K562 (cell line): ENCODE data around the gene IFITM2. TPM values are rescaled to one million over a fixed set of nuclear protein-coding genes. Genes with fewer than 3 reads are reported as not detected.
A peak's percentile ranks its signal among the peaks of the same experiment; 100 is the strongest.

ENCODE experiments used
- ARID1B ChIP-seq: fragments of 450-650 bp; IDR thresholded peaks from 2 replicates; pipeline ENCODE4 v1.6.1; 2016; ENCODE audit warnings: antibody characterized with exemption, mild to moderate bottlenecking, inconsistent platforms
- ATF2 ChIP-seq: sonication (generic); formaldehyde crosslinking; IDR thresholded peaks from 2 replicates; pipeline ENCODE4 v1.8.1; 2022; ENCODE audit warnings: missing genetic modification reagents
- CEBPG ChIP-seq, 3 experiments: fragments of 200-800 bp in 1 of 3; sonication (Bioruptor generic) in 1 of 3; sonication (generic) in 1 of 3; formaldehyde crosslinking in 1 of 3; IDR thresholded peaks in 2 of 3; conservative IDR thresholded peaks in 1 of 3; 2 replicates each; pipeline versions ENCODE4 v1.6.1 to v1.8.0; 2016 to 2022; ENCODE audit warnings: missing compliant biosample characterization in 2 of 3, missing genetic modification characterization in 2 of 3, mild to moderate bottlenecking in 1 of 3, missing genetic modification reagents in 1 of 3
- CSDE1 ChIP-seq, 2 experiments: fragments of 450-650 bp; IDR thresholded peaks; 2 replicates each; pipeline ENCODE4 v1.6.1; 2016; ENCODE audit warnings: mild to moderate bottlenecking in 1 of 2
- EP400 ChIP-seq: fragments of 450-650 bp; IDR thresholded peaks from 2 replicates; pipeline ENCODE4 v1.6.1; 2017; ENCODE audit warnings: antibody characterized with exemption, mild to moderate bottlenecking, moderate library complexity
- FIP1L1 ChIP-seq: fragments of 200-400 bp; formaldehyde crosslinking; IDR thresholded peaks from 2 replicates; pipeline ENCODE4 v1.6.1; 2018; ENCODE audit warnings: mild to moderate bottlenecking, low read depth, low read length; ENCODE audit not compliant: poor library complexity, severe bottlenecking
- FOXJ2 ChIP-seq: fragments of 200-800 bp; sonication (Bioruptor generic); IDR thresholded peaks from 2 replicates; pipeline ENCODE4 v1.6.1; 2016; ENCODE audit warnings: missing genetic modification characterization, missing compliant biosample characterization
- GATAD2B ChIP-seq: fragments of 450-650 bp; IDR thresholded peaks from 2 replicates; pipeline ENCODE4 v1.6.1; 2017; ENCODE audit warnings: mild to moderate bottlenecking, borderline replicate concordance
- KDM5B ChIP-seq: fragments of 200-600 bp; sonication (generic); IDR thresholded peaks from 2 replicates; pipeline ENCODE4 v1.6.1; 2012; ENCODE audit warnings: low read depth, mild to moderate bottlenecking, moderate library complexity, low read length, control low read depth, inconsistent platforms; ENCODE audit not compliant: insufficient replicate concordance
- MAFK ChIP-seq: IDR thresholded peaks from 2 replicates; pipeline ENCODE4 v1.6.1; 2011; ENCODE audit warnings: low read length, improper control_type of control experiment
- POLR2B ChIP-seq: fragments of 450-650 bp; IDR thresholded peaks from 2 replicates; pipeline ENCODE4 v1.6.1; 2018; ENCODE audit warnings: low read depth; ENCODE audit not compliant: partially characterized antibody
- POLR2H ChIP-seq: IDR thresholded peaks from 2 replicates; pipeline ENCODE4 v1.6.1; 2016; ENCODE audit warnings: missing genetic modification characterization, low read depth, mild to moderate bottlenecking, control low read depth, missing compliant biosample characterization, moderate library complexity
- PPARD ChIP-seq: fragments of 250-450 bp; sonication (Bioruptor Pico); IDR thresholded peaks from 2 replicates; pipeline ENCODE4 v1.8.0; 2022; ENCODE audit warnings: inconsistent platforms, mild to moderate bottlenecking, moderate library complexity
- SRF ChIP-seq, 2 experiments: fragments of 250-450, 450-650 bp in 1 of 2; sonication (Bioruptor Pico) in 1 of 2; sonication (generic) in 1 of 2; formaldehyde crosslinking; IDR thresholded peaks; 2 replicates each; pipeline versions ENCODE4 v1.5.0 to v1.5.1; 2020 to 2022; ENCODE audit warnings: mild to moderate bottlenecking in 1 of 2, missing genetic modification reagents in 1 of 2
- SRSF1 ChIP-seq: fragments of 200-400 bp; formaldehyde crosslinking; IDR thresholded peaks from 2 replicates; pipeline ENCODE4 v1.6.1; 2017; ENCODE audit warnings: mild to moderate bottlenecking, low read depth, low read length, moderate library complexity
- TCF7 ChIP-seq: sonication (generic); IDR thresholded peaks from 2 replicates; pipeline ENCODE4 v1.6.1; 2016; ENCODE audit warnings: antibody characterized with exemption, borderline replicate concordance
- THRB ChIP-seq: fragments of 450-650 bp; formaldehyde crosslinking; conservative IDR thresholded peaks from 2 replicates; pipeline ENCODE4 v1.4.0; 2022; ENCODE audit warnings: mild to moderate bottlenecking, missing genetic modification characterization
- ZBED1 ChIP-seq: IDR thresholded peaks from 2 replicates; pipeline ENCODE4 v1.6.1; 2014
- ZKSCAN8 ChIP-seq: fragments of 200-800 bp; sonication (Bioruptor generic); IDR thresholded peaks from 2 replicates; pipeline ENCODE4 v1.6.1; 2016; ENCODE audit warnings: missing genetic modification characterization, missing compliant biosample characterization
- ZNF146 ChIP-seq: IDR thresholded peaks from one replicate; pipeline ENCODE4 v1.6.1; 2018; ENCODE audit warnings: missing compliant biosample characterization; ENCODE audit not compliant: unreplicated experiment
- ZNF263 ChIP-seq: sonication (generic); formaldehyde crosslinking; IDR thresholded peaks from 2 replicates; pipeline ENCODE4 v1.8.0; 2022; ENCODE audit warnings: mild to moderate bottlenecking, missing genetic modification reagents, borderline replicate concordance
- ZNF41 ChIP-seq: fragments of 250-450 bp; sonication (Bioruptor Pico); conservative IDR thresholded peaks from 2 replicates; pipeline ENCODE4 v1.4.0; 2020; ENCODE audit warnings: mild to moderate bottlenecking
- ZNF512 ChIP-seq: IDR thresholded peaks from 2 replicates; pipeline ENCODE4 v1.6.1; 2016; ENCODE audit warnings: missing genetic modification characterization, missing compliant biosample characterization
- ZNF551 ChIP-seq: fragments of 250-450 bp; sonication (Bioruptor Pico); IDR thresholded peaks from 2 replicates; pipeline ENCODE4 v1.5.0; 2021; ENCODE audit warnings: mild to moderate bottlenecking, moderate library complexity
- polyA plus RNA-seq, 8 experiments: library from polyadenylated mRNA; depleted of rRNA in 4 of 8; stranded (reverse) in 5 of 8; unstranded in 3 of 8; fragments of >200 nt; fragmentation: Nextera tagmentation in 2 of 8; fragmentation: Illumina TruSeq in 1 of 8; extraction: Ambion mirVana in 2 of 8; extraction: Trizol in 1 of 8; gene quantifications; 2 replicates each; pipeline versions ENCODE4 v1.2.1 to v1.2.3, GENCODE V29; 2011 to 2014; ENCODE audit warnings: inconsistent platforms in 1 of 8, missing spikeins in 1 of 8
- total RNA-seq, 7 experiments: library from RNA; depleted of rRNA in 6 of 7; stranded (reverse); fragments of >200 nt in 6 of 7; fragmentation: Illumina TruSeq in 2 of 7; extraction: Trizol in 2 of 7; gene quantifications; 2 replicates each; pipeline versions ENCODE4 v1.2.1 to v1.2.3, GENCODE V29; 2011 to 2021; ENCODE audit warnings: low replicate concordance in 1 of 7

The IFITM2 gene
- total and polyA plus RNA-seq, 9 of the 15 experiments (the other 6 are each of a cell fraction or from before 2014, with no cell fraction given) = 52.8 to 4,872 (median 356) TPM

- TF ChIP-seq EP400 (peak; percentile 85), ZNF263 (peak; percentile 6; the same call in 1 of the 2 replicates), ZNF551 (CRISPR knock-in tag) (no peak), ARID1B (peak; percentile 37; the same call in 1 of the 2 replicates), SRSF1 (no peak), ATF2 (CRISPR knock-in tag) (no peak), CSDE1 (IDR thresholded peaks at IDR 0.05) (no peak), POLR2H (peak; percentile 94), CEBPG (CRISPR knock-in tag; IDR thresholded peaks at IDR 0.05) (peak; percentile 99), CEBPG (tag; conservative IDR thresholded peaks at IDR 0.05 in 1 of 2, IDR thresholded peaks at IDR 0.05 in 1 of 2) (peak; percentile 99 to 100), PPARD (CRISPR knock-in tag) (no peak), FOXJ2 (peak; percentile 83), GATAD2B (no peak), KDM5B (peak; percentile 49), THRB (CRISPR knock-in tag) (no peak), ZKSCAN8 (peak; percentile 75), ZNF512 (tag) (no peak), FIP1L1 (no peak), SRF (CRISPR knock-in tag; IDR thresholded peaks at IDR 0.05) (no peak), MAFK (peak; percentile 21), POLR2B (peak; percentile 56), ZBED1 (no peak), ZNF41 (CRISPR knock-in tag) (no peak), ZNF146 (CRISPR knock-in tag) (no peak), TCF7 (no peak)
These were observed 38.3 kb upstream of the IFITM2 start (continued) for GRCh38 chr11:269146-269890.
